HEK293 (cell line): Measurements from ENCODE around the gene ARL8A.

Source experiments
- CTCF ChIA-PET: fragments of 350-600 bp; formaldehyde crosslinking; extraction: SDS; loops from one replicate; lab custom pipeline; 2021; ENCODE audit warnings: antibody characterized with exemption; lab: Yijun Ruan, JAX
- POLR2A ChIA-PET: fragments of 300-600 bp; formaldehyde crosslinking; extraction: SDS; loops from one replicate; lab custom pipeline; 2020; ENCODE audit warnings: antibody characterized with exemption, inconsistent platforms; lab: Yijun Ruan, JAX
- H3K27ac ChIP-seq: fragments of 200-500 bp; sonication (Bioruptor generic); 2 replicates; pipeline ENCODE4 v1.5.1; 2014; ENCODE audit warnings: low read depth, low read length, control low read depth, inconsistent platforms; ENCODE audit errors: extremely low read depth
- H3K36me3 ChIP-seq, 2 experiments: fragments of 200-500 bp in 1 of 2; sonication (Bioruptor generic) in 1 of 2; 1 replicate in 1 of 2; 2 replicates in 1 of 2; pipeline ENCODE4 v1.5.1; 2014 to 2017; ENCODE audit warnings: inconsistent platforms in 2 of 2, low read length in 2 of 2; ENCODE audit not compliant: control insufficient read depth in 2 of 2, insufficient read depth in 1 of 2
- H3K4me1 ChIP-seq: fragments of 200-500 bp; sonication (Bioruptor generic); 2 replicates; pipeline ENCODE4 v1.5.1; 2014; ENCODE audit warnings: mild to moderate bottlenecking, low read length, inconsistent platforms; ENCODE audit not compliant: control insufficient read depth, insufficient read depth
- H3K4me3 ChIP-seq: 2 replicates; pipeline ENCODE4 v1.5.1; 2011; ENCODE audit warnings: low read depth, mild to moderate bottlenecking, control low read depth, low read length, moderate library complexity
- H3K9me3 ChIP-seq: fragments of 200-500 bp; sonication (Bioruptor generic); 2 replicates; pipeline ENCODE4 v1.5.1; 2014; ENCODE audit warnings: low read depth, low read length, inconsistent platforms; ENCODE audit not compliant: control insufficient read depth, insufficient read depth
- FEZF1 ChIP-seq: fragments of 450-650 bp; formaldehyde crosslinking; IDR thresholded peaks from 2 replicates; pipeline ENCODE4 v1.5.1; 2016; ENCODE audit warnings: missing biosample characterization, missing genetic modification characterization
- MZF1 ChIP-seq: fragments of 450-650 bp; formaldehyde crosslinking; IDR thresholded peaks from 2 replicates; pipeline ENCODE4 v1.5.1; 2017; ENCODE audit warnings: missing biosample characterization, missing genetic modification characterization, borderline replicate concordance
- RBAK ChIP-seq: fragments of 450-650 bp; formaldehyde crosslinking; IDR thresholded peaks from 2 replicates; pipeline ENCODE4 v1.5.1; 2016; ENCODE audit warnings: missing biosample characterization, missing genetic modification characterization
- SCRT2 ChIP-seq: fragments of 450-650 bp; formaldehyde crosslinking; IDR thresholded peaks from 2 replicates; pipeline ENCODE4 v1.5.1; 2016; ENCODE audit warnings: missing biosample characterization, missing genetic modification characterization
- TCF7L2 ChIP-seq: IDR thresholded peaks from 2 replicates; pipeline ENCODE4 v1.6.1; 2011; ENCODE audit warnings: low read depth, mild to moderate bottlenecking, inconsistent platforms, low read length, moderate library complexity, borderline replicate concordance
- YY1 ChIP-seq: fragments of 450-650 bp; formaldehyde crosslinking; IDR thresholded peaks from 2 replicates; pipeline ENCODE4 v1.5.1; 2018; ENCODE audit warnings: missing biosample characterization, missing genetic modification characterization
- YY2 ChIP-seq: fragments of 450-650 bp; formaldehyde crosslinking; IDR thresholded peaks from 2 replicates; pipeline ENCODE4 v1.5.1; 2016; ENCODE audit warnings: missing biosample characterization, missing genetic modification characterization
- ZNF114 ChIP-seq: fragments of 450-650 bp; formaldehyde crosslinking; IDR thresholded peaks from 2 replicates; pipeline ENCODE4 v1.5.0; 2017; ENCODE audit warnings: missing biosample characterization, missing genetic modification characterization
- ZNF169 ChIP-seq: fragments of 450-650 bp; formaldehyde crosslinking; IDR thresholded peaks from 2 replicates; pipeline ENCODE4 v1.5.1; 2016; ENCODE audit warnings: missing biosample characterization, missing genetic modification characterization
- ZNF175 ChIP-seq: fragments of 450-650 bp; formaldehyde crosslinking; IDR thresholded peaks from 2 replicates; pipeline ENCODE4 v1.5.1; 2016; ENCODE audit warnings: missing biosample characterization, missing genetic modification characterization
- ZNF248 ChIP-seq: fragments of 450-650 bp; formaldehyde crosslinking; IDR thresholded peaks from 2 replicates; pipeline ENCODE4 v1.5.1; 2017; ENCODE audit warnings: missing biosample characterization, missing genetic modification characterization
- ZNF274 ChIP-seq, 2 experiments: fragments of 200-500 bp in 1 of 2; fragments of 450-650 bp in 1 of 2; sonication (Bioruptor generic) in 1 of 2; formaldehyde crosslinking in 1 of 2; IDR thresholded peaks; 2 replicates each; pipeline versions ENCODE4 v1.5.1 to v1.6.1; 2014 to 2016; ENCODE audit warnings: borderline replicate concordance in 1 of 2, inconsistent platforms in 1 of 2, low read length in 1 of 2, missing biosample characterization in 1 of 2, missing genetic modification characterization in 1 of 2
- ZNF404 ChIP-seq: fragments of 450-650 bp; formaldehyde crosslinking; IDR thresholded peaks from 2 replicates; pipeline ENCODE4 v1.5.1; 2017; ENCODE audit warnings: missing biosample characterization, missing genetic modification characterization
- ZNF426 ChIP-seq: fragments of 450-650 bp; formaldehyde crosslinking; IDR thresholded peaks from 2 replicates; pipeline ENCODE4 v1.5.1; 2017; ENCODE audit warnings: missing biosample characterization, missing genetic modification characterization, mild to moderate bottlenecking, inconsistent platforms, moderate library complexity
- ZNF473 ChIP-seq: fragments of 450-650 bp; formaldehyde crosslinking; IDR thresholded peaks from 2 replicates; pipeline ENCODE4 v1.5.1; 2017; ENCODE audit warnings: missing biosample characterization, missing genetic modification characterization
- ZNF555 ChIP-seq: fragments of 450-650 bp; formaldehyde crosslinking; conservative IDR thresholded peaks from 2 replicates; pipeline ENCODE4 v1.5.1; 2017; ENCODE audit warnings: missing biosample characterization, mild to moderate bottlenecking, missing genetic modification characterization, inconsistent platforms
- ZNF561 ChIP-seq: fragments of 450-650 bp; IDR thresholded peaks from 2 replicates; pipeline ENCODE4 v1.5.1; 2018; ENCODE audit warnings: missing biosample characterization, missing genetic modification characterization, borderline replicate concordance
- ZNF621 ChIP-seq: fragments of 450-650 bp; formaldehyde crosslinking; IDR thresholded peaks from 2 replicates; pipeline ENCODE4 v1.5.1; 2017; ENCODE audit warnings: missing biosample characterization, missing genetic modification characterization
- ZNF626 ChIP-seq: fragments of 450-650 bp; sonication (Bioruptor Pico); formaldehyde crosslinking; IDR thresholded peaks from 2 replicates; pipeline ENCODE4 v1.5.1; 2018; ENCODE audit warnings: missing biosample characterization, missing genetic modification characterization, inconsistent platforms
- ZNF830 ChIP-seq: fragments of 450-650 bp; IDR thresholded peaks from 2 replicates; pipeline ENCODE4 v1.5.0; 2018; ENCODE audit warnings: missing biosample characterization, missing genetic modification characterization, low read depth, mild to moderate bottlenecking, moderate library complexity
- ZSCAN30 ChIP-seq: fragments of 450-650 bp; IDR thresholded peaks from 2 replicates; pipeline ENCODE4 v1.5.1; 2018; ENCODE audit warnings: missing biosample characterization, mild to moderate bottlenecking, missing genetic modification characterization, moderate library complexity
- ZXDB ChIP-seq: fragments of 450-650 bp; formaldehyde crosslinking; IDR thresholded peaks from 2 replicates; pipeline ENCODE4 v1.5.1; 2016; ENCODE audit warnings: missing biosample characterization, missing genetic modification characterization
- TF ChIP-seq, protein P1 (sequence below): fragments of 450-650 bp; formaldehyde crosslinking; IDR thresholded peaks from 2 replicates; pipeline ENCODE4 v1.5.1; 2016; ENCODE audit warnings: missing biosample characterization, missing genetic modification characterization
- TF ChIP-seq, protein P2 (sequence below): fragments of 450-650 bp; IDR thresholded peaks from 2 replicates; pipeline ENCODE4 v1.5.1; 2018; ENCODE audit warnings: missing biosample characterization, mild to moderate bottlenecking, missing genetic modification characterization
- TF ChIP-seq, protein P3 (sequence below): fragments of 450-650 bp; formaldehyde crosslinking; IDR thresholded peaks from 2 replicates; pipeline ENCODE4 v1.5.1; 2016; ENCODE audit warnings: missing biosample characterization, missing genetic modification characterization, low read depth
- TF ChIP-seq, protein P4 (sequence below): fragments of 450-650 bp; formaldehyde crosslinking; IDR thresholded peaks from 2 replicates; pipeline ENCODE4 v1.5.1; 2016; ENCODE audit warnings: missing biosample characterization, missing genetic modification characterization
- TF ChIP-seq, protein P5 (sequence below): fragments of 450-650 bp; formaldehyde crosslinking; IDR thresholded peaks from 2 replicates; pipeline ENCODE4 v1.5.1; 2016; ENCODE audit warnings: missing biosample characterization, missing genetic modification characterization

Gene ARL8A

DNA sequence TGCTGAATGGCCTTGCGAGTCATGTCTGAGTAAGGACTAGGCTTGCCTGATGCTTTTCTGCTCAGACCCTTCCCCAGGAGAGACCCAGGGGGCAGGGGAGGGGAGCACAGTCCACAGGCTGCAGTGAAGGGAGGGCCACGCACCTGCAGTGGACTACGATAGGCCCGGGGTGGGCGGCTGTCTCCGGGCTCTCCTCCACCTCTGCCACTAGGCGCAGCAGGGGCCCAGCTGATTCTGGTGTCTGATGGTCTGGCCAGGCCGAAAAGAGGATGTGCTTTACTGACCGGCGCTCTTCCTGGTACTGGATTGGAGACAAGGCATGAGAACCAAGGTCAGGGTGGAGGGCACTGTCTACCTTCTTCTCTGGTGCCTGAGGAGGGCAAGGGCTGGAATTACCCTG, 7.9 kb upstream of the ARL8A start:
- TF ChIP-seq, protein P1, sequence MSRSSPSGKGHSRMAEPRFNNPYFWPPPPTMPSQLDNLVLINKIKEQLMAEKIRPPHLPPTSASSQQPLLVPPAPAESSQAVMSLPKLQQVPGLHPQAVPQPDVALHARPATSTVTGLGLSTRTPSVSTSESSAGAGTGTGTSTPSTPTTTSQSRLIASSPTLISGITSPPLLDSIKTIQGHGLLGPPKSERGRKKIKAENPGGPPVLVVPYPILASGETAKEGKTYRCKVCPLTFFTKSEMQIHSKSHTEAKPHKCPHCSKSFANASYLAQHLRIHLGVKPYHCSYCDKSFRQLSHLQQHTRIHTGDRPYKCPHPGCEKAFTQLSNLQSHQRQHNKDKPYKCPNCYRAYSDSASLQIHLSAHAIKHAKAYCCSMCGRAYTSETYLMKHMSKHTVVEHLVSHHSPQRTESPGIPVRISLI (tag by site-specific recombination), result no peak
- no peak for TF ChIP-seq ZNF626
- no peak for TF ChIP-seq FEZF1 (tag by site-specific recombination)
- TF ChIP-seq ZSCAN30 (tag by site-specific recombination), result no peak
- no peak for TF ChIP-seq MZF1 (tag by site-specific recombination)
- TF ChIP-seq ZXDB (tag by site-specific recombination), result no peak
- no peak for TF ChIP-seq ZNF248 (tag by site-specific recombination)
- TF ChIP-seq, protein P2, sequence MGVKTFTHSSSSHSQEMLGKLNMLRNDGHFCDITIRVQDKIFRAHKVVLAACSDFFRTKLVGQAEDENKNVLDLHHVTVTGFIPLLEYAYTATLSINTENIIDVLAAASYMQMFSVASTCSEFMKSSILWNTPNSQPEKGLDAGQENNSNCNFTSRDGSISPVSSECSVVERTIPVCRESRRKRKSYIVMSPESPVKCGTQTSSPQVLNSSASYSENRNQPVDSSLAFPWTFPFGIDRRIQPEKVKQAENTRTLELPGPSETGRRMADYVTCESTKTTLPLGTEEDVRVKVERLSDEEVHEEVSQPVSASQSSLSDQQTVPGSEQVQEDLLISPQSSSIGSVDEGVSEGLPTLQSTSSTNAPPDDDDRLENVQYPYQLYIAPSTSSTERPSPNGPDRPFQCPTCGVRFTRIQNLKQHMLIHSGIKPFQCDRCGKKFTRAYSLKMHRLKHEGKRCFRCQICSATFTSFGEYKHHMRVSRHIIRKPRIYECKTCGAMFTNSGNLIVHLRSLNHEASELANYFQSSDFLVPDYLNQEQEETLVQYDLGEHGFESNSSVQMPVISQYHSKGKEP (tag by site-specific recombination), result no peak
- TF ChIP-seq, protein P3, sequence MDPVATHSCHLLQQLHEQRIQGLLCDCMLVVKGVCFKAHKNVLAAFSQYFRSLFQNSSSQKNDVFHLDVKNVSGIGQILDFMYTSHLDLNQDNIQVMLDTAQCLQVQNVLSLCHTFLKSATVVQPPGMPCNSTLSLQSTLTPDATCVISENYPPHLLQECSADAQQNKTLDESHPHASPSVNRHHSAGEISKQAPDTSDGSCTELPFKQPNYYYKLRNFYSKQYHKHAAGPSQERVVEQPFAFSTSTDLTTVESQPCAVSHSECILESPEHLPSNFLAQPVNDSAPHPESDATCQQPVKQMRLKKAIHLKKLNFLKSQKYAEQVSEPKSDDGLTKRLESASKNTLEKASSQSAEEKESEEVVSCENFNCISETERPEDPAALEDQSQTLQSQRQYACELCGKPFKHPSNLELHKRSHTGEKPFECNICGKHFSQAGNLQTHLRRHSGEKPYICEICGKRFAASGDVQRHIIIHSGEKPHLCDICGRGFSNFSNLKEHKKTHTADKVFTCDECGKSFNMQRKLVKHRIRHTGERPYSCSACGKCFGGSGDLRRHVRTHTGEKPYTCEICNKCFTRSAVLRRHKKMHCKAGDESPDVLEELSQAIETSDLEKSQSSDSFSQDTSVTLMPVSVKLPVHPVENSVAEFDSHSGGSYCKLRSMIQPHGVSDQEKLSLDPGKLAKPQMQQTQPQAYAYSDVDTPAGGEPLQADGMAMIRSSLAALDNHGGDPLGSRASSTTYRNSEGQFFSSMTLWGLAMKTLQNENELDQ (tag by site-specific recombination), result no peak
- TF ChIP-seq ZNF175, result no peak
- CTCF ChIA-PET, result interaction anchor here (1.1 to 1.4 kb wide), 3 partner anchors 10 to 41 kb away, joined by 3 read pairs; partner anchors contain the start of gene LGR6

DNA sequence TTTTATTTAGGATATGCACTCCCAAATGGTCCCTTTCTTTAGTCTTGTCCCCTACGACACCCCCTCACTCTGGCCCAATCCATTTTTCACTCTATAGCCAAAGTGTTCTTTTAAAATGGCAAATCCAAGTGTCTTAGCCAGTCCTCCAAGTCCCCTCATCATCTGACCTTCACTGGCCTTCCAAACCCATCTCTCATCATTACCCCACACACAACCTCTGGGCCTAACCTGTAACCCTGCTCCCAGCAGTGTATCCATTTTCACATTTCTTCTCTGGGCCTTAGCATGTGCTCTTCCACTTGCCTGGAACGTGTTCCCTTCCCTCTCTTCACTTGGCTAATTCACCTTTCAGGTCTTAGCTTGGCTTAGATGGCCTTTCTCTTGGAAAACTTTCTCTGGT, 6.5 kb upstream of the ARL8A start:
- ChIA-PET POLR2A (no interaction called here), CTCF (interaction anchor here (1.2 kb wide), 1 partner anchor 42 kb away, joined by 3 read pairs; the partner anchor contains the start of gene LGR6)
- Histone ChIP-seq H3K4me3 (no peak overlapping the region), H3K9me3 (no peaks in the 10 kb centered on the region), H3K27ac (no peak overlapping the region), H3K36me3 (no peaks in the 10 kb centered on the region), H3K4me1 (no peaks in the 10 kb centered on the region; the same call in 1 of the 2 replicates)
- TF ChIP-seq ZNF426 (tag by site-specific recombination) (no peak), YY2 (no peak), ZNF274 (IDR thresholded peaks at IDR 0.05; ENCODE audit: low read length) (no peak), ZNF274 (tag by site-specific recombination; IDR thresholded peaks at IDR 0.05; ENCODE audit: borderline replicate concordance) (no peak), ZNF830 (tag by site-specific recombination) (no peak), YY1 (tag by site-specific recombination) (no peak), ZNF169 (no peak), ZNF404 (no peak), ZNF621 (tag by site-specific recombination) (no peak), RBAK (tag by site-specific recombination) (no peak), ZNF473 (tag by site-specific recombination) (no peak), TCF7L2 (no peak), ZNF555 (tag by site-specific recombination) (no peak), ZNF561 (tag by site-specific recombination) (no peak), ZNF114 (tag by site-specific recombination) (no peak), SCRT2 (tag by site-specific recombination) (no peak)
- TF ChIP-seq, protein P4, sequence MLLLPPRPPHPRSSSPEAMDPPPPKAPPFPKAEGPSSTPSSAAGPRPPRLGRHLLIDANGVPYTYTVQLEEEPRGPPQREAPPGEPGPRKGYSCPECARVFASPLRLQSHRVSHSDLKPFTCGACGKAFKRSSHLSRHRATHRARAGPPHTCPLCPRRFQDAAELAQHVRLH, result no peak
- TF ChIP-seq, protein P2 (tag by site-specific recombination), result no peak
- TF ChIP-seq, protein P5, sequence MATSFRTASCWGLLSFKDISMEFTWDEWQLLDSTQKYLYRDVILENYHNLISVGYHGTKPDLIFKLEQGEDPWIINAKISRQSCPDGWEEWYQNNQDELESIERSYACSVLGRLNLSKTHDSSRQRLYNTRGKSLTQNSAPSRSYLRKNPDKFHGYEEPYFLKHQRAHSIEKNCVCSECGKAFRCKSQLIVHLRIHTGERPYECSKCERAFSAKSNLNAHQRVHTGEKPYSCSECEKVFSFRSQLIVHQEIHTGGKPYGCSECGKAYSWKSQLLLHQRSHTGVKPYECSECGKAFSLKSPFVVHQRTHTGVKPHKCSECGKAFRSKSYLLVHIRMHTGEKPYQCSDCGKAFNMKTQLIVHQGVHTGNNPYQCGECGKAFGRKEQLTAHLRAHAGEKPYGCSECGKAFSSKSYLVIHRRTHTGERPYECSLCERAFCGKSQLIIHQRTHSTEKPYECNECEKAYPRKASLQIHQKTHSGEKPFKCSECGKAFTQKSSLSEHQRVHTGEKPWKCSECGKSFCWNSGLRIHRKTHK (tag by site-specific recombination), result no peak

More for the DNA sequence above, 7.9 kb upstream of the ARL8A start:
- Histone ChIP-seq H3K4me1 (no peaks in the 10 kb centered on the region; the same call in 1 of the 2 replicates), H3K9me3 (no peaks in the 10 kb centered on the region), H3K36me3 (no peaks in the 10 kb centered on the region), H3K4me3 (no peak overlapping the region), H3K27ac (no peak overlapping the region)
- POLR2A ChIA-PET, result no interaction called here
